HepG2 (cell line): ENCODE data around the gene SPPL2B.

ENCODE experiments used
- CREB1 ChIP-seq, 2 experiments: fragments of 450-650 bp in 1 of 2; IDR thresholded peaks; 2 replicates each; pipeline ENCODE4 v1.6.1; 2016 to 2017; ENCODE audit warnings: control low read depth in 1 of 2, mild to moderate bottlenecking in 1 of 2, missing compliant biosample characterization in 1 of 2, missing genetic modification characterization in 1 of 2
- HNF4G ChIP-seq, 2 experiments: sonication (generic) in 1 of 2; formaldehyde crosslinking in 1 of 2; IDR thresholded peaks; 2 replicates each; pipeline versions ENCODE4 v1.4.0 to v1.6.1; 2011 to 2020; ENCODE audit warnings: borderline replicate concordance in 2 of 2, low read depth in 2 of 2, mild to moderate bottlenecking in 2 of 2, low read length in 1 of 2, missing genetic modification reagents in 1 of 2, moderate library complexity in 1 of 2
- KAT8 ChIP-seq: IDR thresholded peaks from 2 replicates; pipeline ENCODE4 v1.6.1; 2016; ENCODE audit warnings: missing genetic modification reagents, missing compliant biosample characterization
- POLR2A ChIP-seq, 2 experiments: IDR thresholded peaks; 2 replicates each; pipeline ENCODE4 v1.6.1; 2011; ENCODE audit warnings: low read depth in 2 of 2, low read length in 2 of 2, mild to moderate bottlenecking in 1 of 2, moderate library complexity in 1 of 2; ENCODE audit not compliant: insufficient read depth in 1 of 2
- SNAPC2 ChIP-seq: sonication (generic); formaldehyde crosslinking; IDR thresholded peaks from 2 replicates; pipeline ENCODE4 v1.8.1; 2022; ENCODE audit warnings: mild to moderate bottlenecking, missing genetic modification reagents
- TGIF2 ChIP-seq: IDR thresholded peaks from 2 replicates; pipeline ENCODE4 v1.6.1; 2016; ENCODE audit warnings: control low read depth, missing compliant biosample characterization
- TOE1 ChIP-seq: sonication (generic); formaldehyde crosslinking; IDR thresholded peaks from 2 replicates; pipeline ENCODE4 v1.4.0; 2020; ENCODE audit warnings: mild to moderate bottlenecking, missing genetic modification reagents
- ZNF530 ChIP-seq: sonication (generic); formaldehyde crosslinking; IDR thresholded peaks from 2 replicates; pipeline ENCODE4 v1.5.0; 2020; ENCODE audit warnings: low read depth, mild to moderate bottlenecking, missing genetic modification reagents
- TF ChIP-seq, protein P1 (sequence below): sonication (generic); formaldehyde crosslinking; IDR thresholded peaks from 2 replicates; pipeline ENCODE4 v1.5.0; 2020; ENCODE audit warnings: mild to moderate bottlenecking, missing genetic modification reagents, moderate library complexity
- TF ChIP-seq, protein P2 (sequence below): sonication (generic); formaldehyde crosslinking; IDR thresholded peaks from 2 replicates; pipeline ENCODE4 v1.4.0; 2020; ENCODE audit warnings: missing genetic modification reagents
- TF ChIP-seq, protein P3 (sequence below), 2 experiments: sonication (generic) in 1 of 2; formaldehyde crosslinking in 1 of 2; IDR thresholded peaks; 2 replicates each; pipeline versions ENCODE4 v1.5.1 to v1.6.1; 2011 to 2020; ENCODE audit warnings: borderline replicate concordance in 1 of 2, low read depth in 1 of 2, low read length in 1 of 2, mild to moderate bottlenecking in 1 of 2, missing genetic modification reagents in 1 of 2, moderate library complexity in 1 of 2
- TF ChIP-seq, protein P4 (sequence below): sonication (generic); formaldehyde crosslinking; IDR thresholded peaks from 2 replicates; pipeline ENCODE4 v1.8.1; 2023; ENCODE audit warnings: mild to moderate bottlenecking, moderate library complexity, missing genetic modification reagents

DNA sequence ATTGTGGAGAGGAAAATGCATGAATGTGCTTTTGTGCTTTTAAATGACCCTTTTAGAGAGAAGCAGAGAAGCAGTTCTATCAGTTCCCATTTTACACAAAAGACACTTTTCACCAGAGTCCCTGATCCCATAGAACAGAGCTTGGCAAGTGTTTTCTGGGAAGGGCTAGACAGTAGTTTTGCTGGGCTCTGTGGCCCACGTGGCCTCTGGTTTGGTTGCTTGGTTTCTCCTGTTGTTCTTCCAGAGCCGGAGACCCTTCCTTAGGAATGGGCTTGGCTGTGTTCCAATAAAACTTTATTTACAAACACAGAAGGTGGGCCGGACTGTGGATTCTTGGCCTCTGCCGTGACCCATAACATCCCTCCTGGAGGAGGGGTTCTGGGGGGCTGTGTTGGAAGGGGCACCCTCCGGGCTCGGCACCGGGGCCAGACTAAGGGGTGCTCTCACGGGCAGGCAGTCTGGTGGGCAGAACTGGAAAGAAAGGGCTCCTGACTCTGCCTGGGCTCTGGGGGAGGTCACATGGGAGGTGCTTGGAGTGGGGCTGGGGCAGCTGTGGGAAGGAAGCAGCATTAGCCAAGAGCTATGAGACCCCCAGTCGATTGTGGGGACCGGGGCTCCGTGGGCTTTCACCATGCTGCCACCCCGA, 3.2 kb downstream of the SPPL2B start:
- TF ChIP-seq, protein P1, sequence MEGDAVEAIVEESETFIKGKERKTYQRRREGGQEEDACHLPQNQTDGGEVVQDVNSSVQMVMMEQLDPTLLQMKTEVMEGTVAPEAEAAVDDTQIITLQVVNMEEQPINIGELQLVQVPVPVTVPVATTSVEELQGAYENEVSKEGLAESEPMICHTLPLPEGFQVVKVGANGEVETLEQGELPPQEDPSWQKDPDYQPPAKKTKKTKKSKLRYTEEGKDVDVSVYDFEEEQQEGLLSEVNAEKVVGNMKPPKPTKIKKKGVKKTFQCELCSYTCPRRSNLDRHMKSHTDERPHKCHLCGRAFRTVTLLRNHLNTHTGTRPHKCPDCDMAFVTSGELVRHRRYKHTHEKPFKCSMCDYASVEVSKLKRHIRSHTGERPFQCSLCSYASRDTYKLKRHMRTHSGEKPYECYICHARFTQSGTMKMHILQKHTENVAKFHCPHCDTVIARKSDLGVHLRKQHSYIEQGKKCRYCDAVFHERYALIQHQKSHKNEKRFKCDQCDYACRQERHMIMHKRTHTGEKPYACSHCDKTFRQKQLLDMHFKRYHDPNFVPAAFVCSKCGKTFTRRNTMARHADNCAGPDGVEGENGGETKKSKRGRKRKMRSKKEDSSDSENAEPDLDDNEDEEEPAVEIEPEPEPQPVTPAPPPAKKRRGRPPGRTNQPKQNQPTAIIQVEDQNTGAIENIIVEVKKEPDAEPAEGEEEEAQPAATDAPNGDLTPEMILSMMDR (CRISPR knock-in tag) = no peak
- TF ChIP-seq TGIF2 (CRISPR knock-in tag) (no peak), HNF4G (IDR thresholded peaks at IDR 0.05; ENCODE audit: borderline replicate concordance, low read depth, low read length) (no peak), HNF4G (CRISPR knock-in tag; IDR thresholded peaks at IDR 0.05; ENCODE audit: borderline replicate concordance, low read depth) (no peak), SNAPC2 (CRISPR knock-in tag) (no peak), CREB1 (IDR thresholded peaks at IDR 0.05) (no peak), CREB1 (CRISPR knock-in tag; IDR thresholded peaks at IDR 0.05) (no peak), POLR2A (IDR thresholded peaks at IDR 0.05; ENCODE audit: insufficient read depth in 1 of 2, low read depth in 2 of 2, low read length in 2 of 2) (no peak), TOE1 (CRISPR knock-in tag) (no peak), KAT8 (CRISPR knock-in tag) (no peak), ZNF530 (CRISPR knock-in tag) (no peak)
- TF ChIP-seq, protein P2, sequence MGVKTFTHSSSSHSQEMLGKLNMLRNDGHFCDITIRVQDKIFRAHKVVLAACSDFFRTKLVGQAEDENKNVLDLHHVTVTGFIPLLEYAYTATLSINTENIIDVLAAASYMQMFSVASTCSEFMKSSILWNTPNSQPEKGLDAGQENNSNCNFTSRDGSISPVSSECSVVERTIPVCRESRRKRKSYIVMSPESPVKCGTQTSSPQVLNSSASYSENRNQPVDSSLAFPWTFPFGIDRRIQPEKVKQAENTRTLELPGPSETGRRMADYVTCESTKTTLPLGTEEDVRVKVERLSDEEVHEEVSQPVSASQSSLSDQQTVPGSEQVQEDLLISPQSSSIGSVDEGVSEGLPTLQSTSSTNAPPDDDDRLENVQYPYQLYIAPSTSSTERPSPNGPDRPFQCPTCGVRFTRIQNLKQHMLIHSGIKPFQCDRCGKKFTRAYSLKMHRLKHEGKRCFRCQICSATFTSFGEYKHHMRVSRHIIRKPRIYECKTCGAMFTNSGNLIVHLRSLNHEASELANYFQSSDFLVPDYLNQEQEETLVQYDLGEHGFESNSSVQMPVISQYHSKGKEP (CRISPR knock-in tag) = no peak
- TF ChIP-seq, protein P3, sequence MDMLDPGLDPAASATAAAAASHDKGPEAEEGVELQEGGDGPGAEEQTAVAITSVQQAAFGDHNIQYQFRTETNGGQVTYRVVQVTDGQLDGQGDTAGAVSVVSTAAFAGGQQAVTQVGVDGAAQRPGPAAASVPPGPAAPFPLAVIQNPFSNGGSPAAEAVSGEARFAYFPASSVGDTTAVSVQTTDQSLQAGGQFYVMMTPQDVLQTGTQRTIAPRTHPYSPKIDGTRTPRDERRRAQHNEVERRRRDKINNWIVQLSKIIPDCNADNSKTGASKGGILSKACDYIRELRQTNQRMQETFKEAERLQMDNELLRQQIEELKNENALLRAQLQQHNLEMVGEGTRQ (IDR thresholded peaks at IDR 0.05; ENCODE audit: low read depth, low read length) = no peak
- TF ChIP-seq, protein P3 (CRISPR knock-in tag; IDR thresholded peaks at IDR 0.05; ENCODE audit: borderline replicate concordance) = no peak
- TF ChIP-seq, protein P4, sequence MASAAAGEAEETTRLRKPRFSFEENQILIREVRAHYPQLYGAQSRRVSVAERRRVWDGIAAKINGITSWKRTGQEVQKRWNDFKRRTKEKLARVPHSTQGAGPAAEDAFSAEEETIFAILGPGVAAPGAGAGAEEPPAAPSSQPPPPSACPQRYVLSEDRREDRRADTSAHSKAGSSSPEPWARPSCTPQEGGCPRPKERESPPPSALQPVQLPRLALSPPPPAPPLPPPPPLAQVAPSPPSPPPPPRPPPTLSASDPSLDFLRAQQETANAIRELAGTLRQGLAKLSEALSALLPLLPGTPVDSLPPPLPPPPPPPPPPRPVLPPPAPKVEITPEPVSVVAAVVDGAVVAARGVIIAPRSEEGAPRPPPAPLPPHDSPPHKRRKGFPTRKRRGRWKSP (CRISPR knock-in tag) = no peak
